Osteoblast (primary cell): ENCODE results near the gene ST6GALNAC5. TPM values are rescaled to one million over a fixed set of nuclear protein-coding genes. Genes with fewer than 3 reads are reported as not detected.

Source experiments
- DNase-seq: peaks from one replicate; pipeline ENCODE4 v3.0.0; 2011; ENCODE audit warnings: low spot score, mixed read lengths; ENCODE audit not compliant: insufficient read length; ENCODE audit errors: missing footprints
- H2AFZ ChIP-seq: 2 replicates; pipeline ENCODE4 v1.6.0; 2011; ENCODE audit warnings: mild to moderate bottlenecking, low read length
- H3K27ac ChIP-seq: 2 replicates; pipeline ENCODE4 v1.5.1; 2011; ENCODE audit warnings: mild to moderate bottlenecking, low read depth, low read length, moderate library complexity
- H3K27me3 ChIP-seq: 2 replicates; pipeline ENCODE4 v1.6.0; 2012; ENCODE audit warnings: mild to moderate bottlenecking, control low read depth, inconsistent platforms, low read length, moderate library complexity; ENCODE audit not compliant: insufficient read depth
- H3K36me3 ChIP-seq: 2 replicates; pipeline ENCODE4 v1.5.1; 2011; ENCODE audit warnings: mild to moderate bottlenecking, low read length, control low read depth, moderate library complexity; ENCODE audit not compliant: insufficient read depth
- H3K4me1 ChIP-seq: 2 replicates; pipeline ENCODE4 v1.5.1; 2011; ENCODE audit warnings: mild to moderate bottlenecking, low read length, control low read depth, moderate library complexity; ENCODE audit not compliant: insufficient read depth
- H3K4me2 ChIP-seq: 2 replicates; pipeline ENCODE4 v1.6.0; 2011; ENCODE audit warnings: mild to moderate bottlenecking, low read length; ENCODE audit not compliant: insufficient read depth
- H3K4me3 ChIP-seq: fragments of 200-600 bp; sonication (generic); 3 replicates; pipeline ENCODE4 v1.5.1; 2012; ENCODE audit warnings: mild to moderate bottlenecking, low read length, inconsistent platforms; ENCODE audit not compliant: insufficient read depth
- H3K79me2 ChIP-seq: 2 replicates; pipeline ENCODE4 v1.6.0; 2012; ENCODE audit warnings: mild to moderate bottlenecking, low read length, control low read depth, inconsistent platforms; ENCODE audit not compliant: insufficient read depth
- H3K9me3 ChIP-seq: 2 replicates; pipeline ENCODE4 v1.5.1; 2011; ENCODE audit warnings: low read depth, low read length, control low read depth
- H4K20me1 ChIP-seq: 2 replicates; pipeline ENCODE4 v1.6.0; 2012; ENCODE audit warnings: mild to moderate bottlenecking, low read length, control low read depth; ENCODE audit not compliant: insufficient read depth
- total RNA-seq: library from RNA; depleted of rRNA; stranded (reverse); fragments of >200 nt; gene quantifications from 2 replicates; pipeline ENCODE4 v1.2.3, GENCODE V29; 2012
- TF ChIP-seq, protein P1 (sequence below): IDR thresholded peaks from 2 replicates; pipeline ENCODE4 v1.5.1; 2011; ENCODE audit warnings: mild to moderate bottlenecking, low read depth, low read length, moderate library complexity; ENCODE audit errors: extremely low read depth

The ST6GALNAC5 gene
- total RNA-seq, 1 donor = 1.1 TPM

DNA sequence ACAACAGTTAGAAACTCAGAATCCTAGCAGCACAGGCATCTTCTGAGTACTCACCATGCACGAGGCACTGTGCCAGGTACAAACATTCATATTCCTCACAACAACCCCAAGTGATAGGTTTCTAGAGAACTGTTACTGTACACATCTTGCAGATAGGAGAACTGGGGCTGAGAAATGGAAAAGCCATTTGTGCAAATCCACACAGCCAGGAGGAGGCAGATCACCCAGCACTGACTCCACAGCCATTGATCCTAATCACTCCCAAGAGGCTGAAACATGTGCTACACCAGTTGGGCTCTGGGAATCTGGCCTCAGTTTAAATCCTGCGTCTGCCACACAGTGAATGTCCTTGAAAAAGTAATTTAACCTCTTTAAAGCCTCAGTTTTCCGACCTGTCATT lies 151.0 kb downstream of the ST6GALNAC5 start:
- TF ChIP-seq, protein P1, sequence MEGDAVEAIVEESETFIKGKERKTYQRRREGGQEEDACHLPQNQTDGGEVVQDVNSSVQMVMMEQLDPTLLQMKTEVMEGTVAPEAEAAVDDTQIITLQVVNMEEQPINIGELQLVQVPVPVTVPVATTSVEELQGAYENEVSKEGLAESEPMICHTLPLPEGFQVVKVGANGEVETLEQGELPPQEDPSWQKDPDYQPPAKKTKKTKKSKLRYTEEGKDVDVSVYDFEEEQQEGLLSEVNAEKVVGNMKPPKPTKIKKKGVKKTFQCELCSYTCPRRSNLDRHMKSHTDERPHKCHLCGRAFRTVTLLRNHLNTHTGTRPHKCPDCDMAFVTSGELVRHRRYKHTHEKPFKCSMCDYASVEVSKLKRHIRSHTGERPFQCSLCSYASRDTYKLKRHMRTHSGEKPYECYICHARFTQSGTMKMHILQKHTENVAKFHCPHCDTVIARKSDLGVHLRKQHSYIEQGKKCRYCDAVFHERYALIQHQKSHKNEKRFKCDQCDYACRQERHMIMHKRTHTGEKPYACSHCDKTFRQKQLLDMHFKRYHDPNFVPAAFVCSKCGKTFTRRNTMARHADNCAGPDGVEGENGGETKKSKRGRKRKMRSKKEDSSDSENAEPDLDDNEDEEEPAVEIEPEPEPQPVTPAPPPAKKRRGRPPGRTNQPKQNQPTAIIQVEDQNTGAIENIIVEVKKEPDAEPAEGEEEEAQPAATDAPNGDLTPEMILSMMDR = no peak
- Histone ChIP-seq H3K27me3 (peaks cover 5% of the 10 kb centered on the region), H3K4me3 (no peak overlapping the region), H3K4me2 (no peak overlapping the region), H3K4me1 (no peaks in the 10 kb centered on the region), H3K36me3 (no peaks in the 10 kb centered on the region), H3K27ac (no peak overlapping the region), H2AFZ (no peak overlapping the region), H3K79me2 (no peaks in the 10 kb centered on the region), H3K9me3 (no peaks in the 10 kb centered on the region), H4K20me1 (no peaks in the 10 kb centered on the region)
- no peak for DNase-seq

DNA sequence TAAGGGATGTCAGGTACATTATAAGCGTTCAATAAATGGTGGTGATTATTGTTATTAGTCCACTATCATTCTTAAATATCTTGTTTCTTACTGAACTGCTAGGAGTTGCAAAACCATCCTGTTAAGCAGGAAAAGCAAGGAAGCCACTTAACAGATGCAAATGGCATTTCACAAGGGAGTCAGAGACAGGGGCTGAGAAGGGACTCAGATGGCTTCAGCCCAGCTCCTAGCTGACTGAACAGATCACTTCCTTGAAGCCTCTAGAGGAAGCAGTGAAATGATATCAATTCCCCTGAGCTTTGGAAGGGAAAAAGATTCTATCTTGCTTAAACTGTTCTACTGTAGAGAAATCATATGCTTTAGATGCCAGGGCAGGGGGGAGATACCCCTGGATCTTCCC lies 151.5 kb downstream of the ST6GALNAC5 start:
- no peaks in the 10 kb centered on the region for H3K4me1 ChIP-seq
- H3K27ac ChIP-seq = no peak overlapping the region
- TF ChIP-seq, protein P1 = no peak
- H4K20me1 ChIP-seq = no peaks in the 10 kb centered on the region
- H2AFZ ChIP-seq = no peak overlapping the region
- H3K9me3 ChIP-seq = no peaks in the 10 kb centered on the region
- no peak overlapping the region for H3K4me2 ChIP-seq
- H3K36me3 ChIP-seq = no peaks in the 10 kb centered on the region
- H3K79me2 ChIP-seq = no peaks in the 10 kb centered on the region
- no peak for DNase-seq
- no peak overlapping the region for H3K4me3 ChIP-seq
- peaks cover 5% of the 10 kb centered on the region for H3K27me3 ChIP-seq

DNA sequence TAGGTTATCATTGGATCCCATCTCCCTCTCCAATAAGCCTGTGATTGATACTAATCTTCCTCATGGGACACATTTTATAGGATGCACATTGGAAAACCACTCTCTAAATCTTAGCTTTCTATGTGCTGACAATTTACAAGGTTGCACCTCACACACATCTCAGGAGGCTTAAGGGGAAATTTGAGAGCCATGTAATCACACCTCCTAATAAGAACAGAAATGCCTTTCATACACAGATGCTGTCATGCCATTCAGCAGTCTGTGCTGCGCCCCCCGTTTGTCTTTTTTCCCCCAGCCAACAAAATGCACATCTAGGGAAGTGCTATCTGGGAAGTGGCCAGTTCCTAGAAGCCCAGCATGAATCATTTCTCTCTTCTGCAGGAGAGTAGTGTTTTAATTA lies 154.5 kb downstream of the ST6GALNAC5 start:
- no peaks in the 10 kb centered on the region for H3K79me2 ChIP-seq
- H3K4me3 ChIP-seq = no peak overlapping the region
- peaks cover 7% of the 10 kb centered on the region for H3K27me3 ChIP-seq
- DNase-seq = no peak
- no peaks in the 10 kb centered on the region for H3K9me3 ChIP-seq
- no peak overlapping the region for H3K27ac ChIP-seq
- H3K4me2 ChIP-seq = no peak overlapping the region
- no peaks in the 10 kb centered on the region for H4K20me1 ChIP-seq
- H3K4me1 ChIP-seq = no peaks in the 10 kb centered on the region
- TF ChIP-seq, protein P1 = no peak
- no peaks in the 10 kb centered on the region for H3K36me3 ChIP-seq
- no peak overlapping the region for H2AFZ ChIP-seq

DNA sequence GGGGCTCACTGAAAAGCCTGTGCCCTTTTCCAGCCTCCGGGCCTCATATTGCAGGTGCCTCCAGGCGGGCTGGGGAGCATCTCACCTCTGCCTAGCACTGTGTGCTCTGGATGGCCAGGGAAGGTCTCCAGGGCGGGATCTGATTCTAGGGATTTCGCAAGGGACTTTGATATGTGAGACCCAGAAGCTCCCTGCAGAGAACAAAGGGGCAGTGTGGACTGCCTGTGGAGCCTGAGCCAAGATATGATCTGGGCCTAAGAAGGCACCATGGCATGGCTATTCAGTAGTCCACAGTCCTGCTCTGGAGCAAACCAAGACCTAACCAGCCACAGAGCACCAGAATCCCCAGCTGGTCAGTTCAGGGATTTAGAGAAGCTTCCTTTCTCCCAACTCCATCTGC lies 157.2 kb downstream of the ST6GALNAC5 start:
- no peaks in the 10 kb centered on the region for H3K36me3 ChIP-seq
- H3K4me2 ChIP-seq = no peak overlapping the region
- H2AFZ ChIP-seq = no peak overlapping the region
- peak; percentile 25 for DNase-seq
- no peaks in the 10 kb centered on the region for H3K4me1 ChIP-seq
- no peak overlapping the region for H3K27ac ChIP-seq
- H3K9me3 ChIP-seq = no peaks in the 10 kb centered on the region
- no peaks in the 10 kb centered on the region for H3K79me2 ChIP-seq
- no peak overlapping the region for H3K4me3 ChIP-seq
- H4K20me1 ChIP-seq = no peaks in the 10 kb centered on the region
- peaks cover 21% of the 10 kb centered on the region for H3K27me3 ChIP-seq
- TF ChIP-seq, protein P1 = no peak
